GM23248 (cell line): ENCODE results near the gene MBTPS2. TPM values are rescaled to one million over a fixed set of nuclear protein-coding genes. Genes with fewer than 3 reads are reported as not detected.
"Not testable (repeated sequence)": the region's sequence is repeated elsewhere in the genome, so short reads cannot be mapped to it uniquely, and the experiment has no call there.

Source experiments
- DNase-seq: peaks from one replicate; pipeline ENCODE4 v3.0.0-alpha.2; 2015
- H2AFZ ChIP-seq: fragments of 200-600 bp; sonication (generic); 2 replicates; pipeline ENCODE4 v1.6.1; 2016; ENCODE audit warnings: antibody characterized with exemption
- H3F3A ChIP-seq: fragments of 200-600 bp; sonication (generic); 2 replicates; pipeline ENCODE4 v1.6.1; 2016; ENCODE audit warnings: mild to moderate bottlenecking, antibody characterized with exemption, mixed run types; ENCODE audit not compliant: insufficient read depth
- H3K27ac ChIP-seq: fragments of 200-600 bp; sonication (generic); 2 replicates; pipeline ENCODE4 v1.5.1; 2016; ENCODE audit warnings: mild to moderate bottlenecking
- H3K27me3 ChIP-seq: fragments of 200-600 bp; sonication (generic); replicated peaks from 2 replicates; pipeline ENCODE4 v1.6.1; 2016; ENCODE audit warnings: mild to moderate bottlenecking; ENCODE audit not compliant: insufficient read depth
- H3K36me3 ChIP-seq: fragments of 200-600 bp; sonication (generic); 2 replicates; pipeline ENCODE4 v1.6.1; 2016; ENCODE audit warnings: low read depth, mild to moderate bottlenecking
- H3K4me1 ChIP-seq: fragments of 200-600 bp; sonication (generic); 2 replicates; pipeline ENCODE4 v1.6.1; 2016; ENCODE audit warnings: mild to moderate bottlenecking; ENCODE audit not compliant: insufficient read depth
- H3K4me2 ChIP-seq: fragments of 200-600 bp; sonication (generic); one replicate; pipeline ENCODE4 v1.6.1; 2016; ENCODE audit warnings: mild to moderate bottlenecking; ENCODE audit not compliant: unreplicated experiment
- H3K4me3 ChIP-seq: fragments of 200-600 bp; sonication (generic); 2 replicates; pipeline ENCODE4 v1.5.1; 2016; ENCODE audit warnings: mild to moderate bottlenecking
- H3K79me2 ChIP-seq: fragments of 200-600 bp; sonication (generic); 2 replicates; pipeline ENCODE4 v1.6.1; 2016; ENCODE audit warnings: mild to moderate bottlenecking; ENCODE audit not compliant: insufficient read depth
- H3K9ac ChIP-seq: fragments of 200-600 bp; sonication (generic); 2 replicates; pipeline ENCODE4 v1.6.1; 2016; ENCODE audit warnings: mild to moderate bottlenecking
- H3K9me2 ChIP-seq: fragments of 200-600 bp; sonication (generic); 2 replicates; pipeline ENCODE4 v1.6.1; 2016; ENCODE audit warnings: mixed run types, mild to moderate bottlenecking, moderate library complexity; ENCODE audit not compliant: insufficient read depth
- H3K9me3 ChIP-seq: fragments of 200-600 bp; sonication (generic); one replicate; pipeline ENCODE4 v1.6.1; 2017; ENCODE audit warnings: low read depth
- H4K20me1 ChIP-seq: fragments of 200-600 bp; sonication (generic); 2 replicates; pipeline ENCODE4 v1.6.0; 2016; ENCODE audit not compliant: insufficient read depth
- EZH2 ChIP-seq: fragments of 200-600 bp; sonication (generic); IDR thresholded peaks from 2 replicates; pipeline ENCODE4 v1.6.1; 2018; ENCODE audit warnings: antibody characterized with exemption, mild to moderate bottlenecking; ENCODE audit not compliant: insufficient read depth, poor library complexity, severe bottlenecking
- EZH2phosphoT487 ChIP-seq: fragments of 200-600 bp; sonication (generic); IDR thresholded peaks from 2 replicates; pipeline ENCODE4 v1.6.1; 2018; ENCODE audit warnings: antibody characterized with exemption, moderate library complexity, mild to moderate bottlenecking, low read depth; ENCODE audit not compliant: insufficient read depth
- WGBS, 2 experiments: methylation state at CpG; one replicate each; pipeline ENCODE4 v1.1.6; 2015 to 2017; ENCODE audit warnings: low lambda C conversion rate in 2 of 2, low coverage in 1 of 2; ENCODE audit errors: missing lambda C conversion rate in 2 of 2; 5-methylcytosine and 5-hydroxymethylcytosine counted together
- in situ Hi-C: fragments of 300-500 bp; cut with MboI; formaldehyde crosslinking; loops from 2 replicates; pipeline ENCODE4 v1.15.0; 2020
- polyA plus RNA-seq: library from polyadenylated mRNA; unstranded; fragments of >200 nt; fragmentation: Nextera tagmentation; extraction: Ambion mirVana; gene quantifications from 2 replicates; pipeline ENCODE4 v1.2.1, GENCODE V29; 2016
- total RNA-seq: library from RNA; depleted of rRNA; stranded (reverse); fragments of >200 nt; shearing (Covaris generic); gene quantifications from 2 replicates; pipeline ENCODE4 v1.2.3, GENCODE V29; 2014

The MBTPS2 gene
- total and polyA plus RNA-seq, 2 experiments from 2014 or later, result 11.7 to 24.0 TPM

- H3K9me2 ChIP-seq, result no peaks in the 10 kb centered on the region
- H3K4me3 ChIP-seq, result no peak overlapping the region
- H3K9ac ChIP-seq, result no peak overlapping the region
- H4K20me1 ChIP-seq, result no peaks in the 10 kb centered on the region
- TF ChIP-seq EZH2 (no peak), EZH2phosphoT487 (no peak)
- no peaks in the 10 kb centered on the region for H3K79me2 ChIP-seq
- no peak overlapping the region for H3K27ac ChIP-seq
- H3K4me1 ChIP-seq, result no peaks in the 10 kb centered on the region
- H3K27me3 ChIP-seq, result no peaks in the 10 kb centered on the region
- H3K36me3 ChIP-seq, result no peaks in the 10 kb centered on the region
- in situ Hi-C loops, result no loop called here
- DNase-seq, result no peak
- H3F3A ChIP-seq, result no peaks in the 10 kb centered on the region
- H2AFZ ChIP-seq, result no peak overlapping the region
- H3K9me3 ChIP-seq, result no peaks in the 10 kb centered on the region
- no peak overlapping the region for H3K4me2 ChIP-seq
Measured at GRCh38 chrX:21813612-21814368, 25.6 kb upstream of the MBTPS2 start.

GRCh38 chrX:21816136-21816535 is 23.3 kb upstream of the MBTPS2 start:
- no peaks in the 10 kb centered on the region for H3F3A ChIP-seq
- no peaks in the 10 kb centered on the region for H3K79me2 ChIP-seq
- H4K20me1 ChIP-seq, result no peaks in the 10 kb centered on the region
- no peak overlapping the region for H3K4me3 ChIP-seq
- TF ChIP-seq EZH2 (no peak), EZH2phosphoT487 (no peak)
- no peak overlapping the region for H3K4me2 ChIP-seq
- no peak overlapping the region for H3K27ac ChIP-seq
- no peaks in the 10 kb centered on the region for H3K4me1 ChIP-seq
- H3K9ac ChIP-seq, result no peak overlapping the region
- in situ Hi-C loops, result no loop called here
- H3K27me3 ChIP-seq, result no peaks in the 10 kb centered on the region
- H3K9me2 ChIP-seq, result no peaks in the 10 kb centered on the region
- no peaks in the 10 kb centered on the region for H3K36me3 ChIP-seq
- WGBS, 2 experiments, result 56 to 80% methylated on average over 3 to 5 of the region's 5 CpGs
- no peak for DNase-seq
- no peak overlapping the region for H2AFZ ChIP-seq
- no peaks in the 10 kb centered on the region for H3K9me3 ChIP-seq

- H3K4me2 ChIP-seq, H3K4me1 ChIP-seq, H2AFZ ChIP-seq, H3K9ac ChIP-seq, H3K79me2 ChIP-seq, H3K36me3 ChIP-seq, H4K20me1 ChIP-seq, H3K4me3 ChIP-seq, H3K9me2 ChIP-seq, in situ Hi-C loops, H3K9me3 ChIP-seq, DNase-seq, H3F3A ChIP-seq, H3K27ac ChIP-seq, H3K27me3 ChIP-seq: not testable (repeated sequence)
- 25% methylated on average over 1 of the region's 1 CpG; no CpG with 5 or more reads in 1 of the 2 experiments for WGBS, 2 experiments
Measured at GRCh38 chrX:21820170-21820569, 19.2 kb upstream of the MBTPS2 start.

GRCh38 chrX:21821875-21822274 is 17.5 kb upstream of the MBTPS2 start:
- in situ Hi-C loops, result no loop called here
- H3F3A ChIP-seq, result no peaks in the 10 kb centered on the region
- H3K4me2 ChIP-seq, result no peak overlapping the region
- DNase-seq, result no peak
- WGBS, 2 experiments, result 72 to 82% methylated on average over 3 of the region's 3 CpGs
- H3K79me2 ChIP-seq, result no peaks in the 10 kb centered on the region
- H3K9ac ChIP-seq, result no peak overlapping the region
- H2AFZ ChIP-seq, result no peak overlapping the region
- H3K36me3 ChIP-seq, result no peaks in the 10 kb centered on the region
- H3K27me3 ChIP-seq, result no peaks in the 10 kb centered on the region
- no peaks in the 10 kb centered on the region for H3K4me1 ChIP-seq
- no peak for TF ChIP-seq EZH2phosphoT487
- H3K27ac ChIP-seq, result no peak overlapping the region
- no peaks in the 10 kb centered on the region for H4K20me1 ChIP-seq
- no peak overlapping the region for H3K4me3 ChIP-seq
- no peaks in the 10 kb centered on the region for H3K9me2 ChIP-seq
- no peaks in the 10 kb centered on the region for H3K9me3 ChIP-seq

- Histone ChIP-seq H4K20me1 (no peaks in the 10 kb centered on the region), H3K9me2 (no peaks in the 10 kb centered on the region), H3K79me2 (no peaks in the 10 kb centered on the region), H3K27me3 (no peaks in the 10 kb centered on the region), H3K9ac (no peak overlapping the region), H2AFZ (no peak overlapping the region), H3K27ac (no peak overlapping the region), H3K4me2 (no peak overlapping the region), H3K9me3 (no peaks in the 10 kb centered on the region), H3K4me1 (no peaks in the 10 kb centered on the region), H3K36me3 (no peaks in the 10 kb centered on the region), H3F3A (no peaks in the 10 kb centered on the region), H3K4me3 (no peak overlapping the region)
- in situ Hi-C loops, result no loop called here
- 51 to 57% methylated on average over 2 of the region's 2 CpGs for WGBS, 2 experiments
- TF ChIP-seq EZH2phosphoT487, result no peak
- DNase-seq, result no peak
Measured at GRCh38 chrX:21831496-21831895, 7.9 kb upstream of the MBTPS2 start.
